ENCODE data around the gene LIPI.
"Not testable (repeated sequence)": the region's sequence is repeated elsewhere in the genome, so short reads cannot be mapped to it uniquely, and the experiment has no call there.

Gene LIPI

DNA sequence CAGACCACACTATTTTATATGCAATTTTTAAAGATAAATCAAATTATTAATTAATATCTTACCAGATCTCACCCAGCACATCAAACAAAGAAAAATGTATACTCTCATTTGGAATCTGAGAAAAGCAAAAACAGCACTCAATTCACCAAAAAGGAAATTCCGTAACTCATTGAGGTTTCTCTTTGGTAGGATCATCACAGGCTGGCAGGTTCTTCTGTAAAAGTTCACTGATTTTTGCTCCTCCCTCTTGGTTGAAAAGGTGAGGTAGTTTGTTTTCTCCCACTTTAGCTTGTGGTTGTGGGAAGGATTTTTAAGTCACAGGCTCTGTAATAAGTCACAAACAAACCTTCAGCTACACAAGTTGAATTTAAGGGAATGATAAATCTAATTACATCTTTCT, at the start of gene LIPI:
Gene LIPI, minus strand, starts transcription at position 218 of the 400 bp plus-strand sequence. Its CDS starts 110 bp downstream, at position 108.
- no peak for DNase-seq

DNA sequence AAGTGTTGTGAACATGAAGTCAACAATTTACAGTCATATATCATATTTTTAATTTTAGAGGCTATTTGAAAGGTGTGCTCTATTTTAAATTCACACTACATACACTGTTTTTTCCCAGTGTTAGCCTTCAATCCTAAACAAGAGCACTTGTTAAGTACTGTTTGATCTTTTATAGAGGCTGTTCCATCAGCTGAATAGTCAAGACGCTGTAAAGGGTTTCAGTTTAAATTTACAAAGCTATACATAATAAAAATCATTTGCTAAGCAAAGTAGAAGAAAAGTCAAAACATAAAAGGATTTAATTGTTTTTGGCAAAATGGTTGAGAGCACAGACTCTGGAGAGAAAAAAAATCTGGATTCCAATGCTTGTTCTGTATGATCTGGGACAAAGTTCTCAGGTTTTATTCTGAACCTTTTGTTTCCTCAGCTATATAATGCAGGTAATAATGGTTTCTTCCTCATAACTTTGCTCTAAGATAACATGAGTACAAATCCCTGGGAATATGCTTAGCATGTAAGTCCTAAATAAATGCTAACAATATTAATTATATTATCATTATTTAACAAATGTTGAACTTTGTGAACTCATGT, 49.5 kb upstream of the LIPI start:
- DNase-seq = no peak

DNA sequence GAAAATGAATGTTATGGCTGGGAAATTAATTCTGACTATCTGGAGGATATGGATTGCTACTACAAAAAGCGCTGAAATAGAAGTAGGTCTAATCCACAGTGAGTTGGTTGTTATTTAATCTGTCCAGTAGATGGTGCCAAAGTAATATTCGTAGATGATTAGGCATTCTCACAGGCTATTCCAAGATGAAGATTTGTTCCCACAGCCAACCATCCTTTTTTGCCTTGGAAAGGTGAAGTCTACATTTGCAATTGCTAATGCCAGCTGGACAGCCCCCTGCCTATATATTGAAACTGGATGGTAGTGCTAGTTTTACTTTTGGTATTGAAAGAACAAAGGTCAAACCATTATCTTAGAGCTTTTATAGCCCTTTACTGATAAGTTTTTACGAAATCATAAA, 49.0 kb upstream of the LIPI start:
- DNase-seq = peak; percentile 1

DNA sequence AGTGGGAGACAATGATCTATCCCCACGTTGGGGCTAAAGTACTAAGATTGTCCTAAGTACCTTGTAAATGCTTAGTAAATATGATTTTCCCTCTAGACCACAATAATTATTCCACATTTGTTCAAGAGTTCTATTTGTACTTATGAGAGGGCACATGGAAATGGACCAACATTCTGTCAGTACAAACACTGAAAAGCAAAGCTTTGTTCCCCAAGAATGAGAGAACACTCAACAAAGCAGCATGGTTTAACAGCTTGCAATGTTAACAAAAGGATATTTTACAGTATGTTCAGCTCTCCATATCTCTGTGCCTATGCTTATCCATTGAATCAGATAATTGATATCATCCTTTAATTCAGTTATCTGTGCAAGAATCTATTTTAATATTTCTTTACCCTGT, 40.6 kb upstream of the LIPI start:
- DNase-seq = no peak

DNA sequence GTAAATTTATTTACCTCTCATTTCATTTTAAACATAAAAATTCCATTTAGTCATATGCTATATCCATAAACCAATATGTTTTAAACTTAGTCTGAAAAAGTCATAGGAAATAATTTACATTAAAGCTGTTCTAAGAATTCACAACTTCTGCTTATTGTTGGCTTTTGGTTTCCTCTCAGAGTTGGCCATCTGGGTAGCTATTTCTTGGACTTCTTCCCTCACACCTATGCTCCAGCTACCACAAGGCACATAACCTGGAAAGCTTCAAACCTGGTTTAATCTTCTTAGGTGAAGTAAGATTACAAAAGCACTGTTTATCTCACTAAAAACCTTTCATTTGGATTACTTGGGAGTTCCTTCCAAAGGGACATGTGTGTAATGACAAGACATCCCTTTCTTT, 35.0 kb upstream of the LIPI start:
- no peak for DNase-seq

DNA sequence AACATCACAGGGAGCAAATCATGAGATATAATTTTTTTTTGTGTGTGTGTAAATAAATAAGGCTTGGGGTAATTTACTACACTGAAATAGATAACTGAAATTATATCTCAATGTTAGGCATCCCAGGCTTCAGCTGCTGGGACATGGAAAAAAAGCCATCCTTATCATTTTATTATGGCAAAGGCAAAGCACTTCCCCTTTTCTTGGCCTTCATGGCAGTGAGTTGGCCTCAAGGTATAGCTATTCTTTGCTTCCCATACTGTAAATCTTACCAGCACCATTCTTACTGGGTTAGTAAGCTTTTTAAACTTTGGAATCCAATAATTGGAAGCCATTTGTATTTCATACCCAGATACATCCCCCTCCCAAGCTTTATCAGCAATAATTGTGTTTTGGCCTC, 34.2 kb upstream of the LIPI start:
- DNase-seq = no peak

DNA sequence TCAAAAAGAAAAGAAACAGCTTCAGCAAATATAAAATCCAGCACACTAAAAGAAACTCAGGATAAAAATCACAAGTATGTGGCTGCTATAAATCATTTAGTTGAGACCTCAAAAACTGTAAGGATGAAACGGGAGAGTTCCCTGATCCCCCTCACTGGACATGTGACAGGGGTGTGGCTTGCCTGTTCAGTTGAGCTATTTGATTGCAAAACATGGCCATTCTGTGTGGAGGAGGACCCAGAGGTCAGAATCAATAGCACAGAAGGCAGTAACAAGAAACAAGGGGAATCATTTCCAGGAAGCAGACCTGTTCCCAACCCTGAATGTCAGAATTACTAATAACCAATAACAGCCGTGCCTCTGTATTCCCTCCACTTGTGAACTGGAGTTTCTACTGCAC, 33.1 kb upstream of the LIPI start:
- DNase-seq = no peak

DNA sequence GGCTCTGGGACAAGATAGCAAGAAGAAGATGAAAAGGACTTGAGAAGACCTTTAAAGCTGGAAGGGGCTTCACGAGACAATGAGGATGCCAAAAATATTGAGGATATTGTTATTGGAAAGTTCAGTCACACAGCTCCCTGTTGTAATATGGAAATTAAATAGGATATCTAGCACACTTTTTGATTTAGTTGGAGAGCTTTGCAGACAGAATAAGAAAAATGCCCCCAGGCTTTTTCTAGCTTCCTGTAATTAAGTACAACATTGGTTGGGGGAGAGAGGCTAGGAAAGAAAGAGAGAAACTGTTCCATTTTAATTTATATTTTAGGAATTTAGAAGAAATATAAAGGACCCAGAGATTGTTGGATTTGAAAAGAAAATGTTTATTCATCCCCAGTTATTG, 32.7 kb upstream of the LIPI start:
- DNase-seq = no peak

DNA sequence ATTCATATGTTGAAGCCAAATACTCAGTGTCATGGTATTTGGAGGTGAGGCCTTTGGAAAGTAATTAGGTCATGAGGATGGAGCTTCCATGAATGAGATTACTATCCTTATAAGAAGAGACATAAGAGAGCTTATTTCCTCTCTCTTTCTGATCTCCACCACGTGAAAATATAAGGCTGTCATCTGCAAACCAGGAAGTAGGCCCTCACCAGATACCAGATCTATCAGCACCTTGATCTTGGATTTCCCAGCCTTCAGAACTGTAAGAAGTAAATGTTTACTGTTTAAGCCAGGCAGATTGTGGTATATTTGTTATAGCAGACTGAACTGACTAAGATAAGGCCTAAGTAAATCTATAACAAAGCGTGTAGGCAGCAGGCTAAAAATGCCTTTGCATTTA, 30.5 kb upstream of the LIPI start:
- DNase-seq = no peak

DNA sequence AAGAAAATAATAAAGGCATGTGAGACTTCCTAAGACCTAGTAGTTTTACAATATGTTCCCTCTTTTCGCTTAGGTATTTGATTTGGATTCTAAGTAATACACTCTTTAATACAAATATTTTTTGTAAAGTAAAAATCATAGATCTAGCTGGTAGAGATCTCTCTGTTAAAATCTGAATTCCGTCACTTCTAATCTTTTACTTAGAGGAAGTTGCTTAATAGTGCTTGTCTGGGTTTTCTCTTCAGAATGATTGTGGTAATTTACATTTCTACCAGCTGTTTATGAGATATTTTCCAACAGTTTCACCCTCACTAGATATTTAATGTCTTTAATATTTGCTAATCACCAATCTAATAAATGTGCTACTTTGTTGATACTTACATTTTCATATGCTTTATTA, 28.5 kb upstream of the LIPI start:
- DNase-seq = no peak

DNA sequence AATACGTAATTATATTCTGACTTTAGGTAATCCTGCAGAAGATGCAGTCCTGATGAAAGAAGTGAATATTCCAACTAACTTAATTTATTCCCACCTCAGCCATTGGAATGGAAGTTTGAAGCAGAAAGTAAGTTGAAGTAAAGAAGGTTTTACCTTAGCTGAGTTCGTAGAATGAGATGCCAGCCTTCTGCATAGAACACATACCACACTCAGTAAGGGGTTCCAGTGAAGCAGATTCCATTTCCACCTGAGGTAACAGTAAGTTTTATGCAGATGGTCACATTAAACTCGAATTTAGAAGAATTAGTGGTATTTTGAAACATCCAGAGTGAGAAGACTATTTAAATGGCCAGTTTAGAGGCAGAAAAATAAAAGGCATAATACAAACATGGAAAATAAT, 25.4 kb upstream of the LIPI start:
- DNase-seq = no peak

DNA sequence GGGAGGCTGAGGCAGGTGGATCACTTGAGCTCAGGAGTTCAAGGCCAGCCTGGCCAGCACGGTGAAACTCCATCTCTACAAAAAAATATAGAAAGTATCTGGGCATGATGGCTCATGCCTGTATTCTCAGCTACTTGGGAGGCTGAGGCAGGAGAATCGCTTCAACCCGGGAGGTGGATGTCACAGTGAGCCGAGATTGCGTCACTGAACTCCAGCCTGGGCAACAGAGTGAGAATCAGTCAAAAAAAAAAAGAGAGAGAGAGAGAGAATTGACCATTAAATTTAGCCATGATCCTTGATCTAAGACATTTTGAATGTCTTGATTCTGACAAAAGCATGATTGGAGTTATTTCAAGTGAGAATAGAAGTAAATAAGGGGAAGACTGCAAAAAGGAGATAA, 24.3 kb upstream of the LIPI start:
- no peak for DNase-seq

DNA sequence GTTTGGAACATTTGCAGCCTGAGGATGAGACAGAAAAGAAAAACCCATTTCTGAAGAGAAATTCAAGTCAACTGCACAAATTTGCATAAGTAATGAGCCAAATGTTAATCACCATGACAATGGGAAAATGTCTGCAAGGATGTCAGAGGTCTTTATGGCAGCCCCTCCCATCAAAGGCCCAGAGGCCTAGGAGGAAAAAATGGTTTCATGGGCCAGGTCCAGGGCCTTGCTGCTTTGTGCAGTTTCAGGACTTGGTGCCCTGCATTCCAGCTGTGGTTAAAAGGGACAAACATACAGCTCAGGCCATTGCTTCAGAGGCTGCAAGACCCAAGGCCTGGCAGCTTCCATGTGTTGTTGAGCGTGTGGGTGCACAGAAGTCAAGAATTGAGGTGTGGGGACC, 18.6 kb upstream of the LIPI start:
- DNase-seq = no peak

DNA sequence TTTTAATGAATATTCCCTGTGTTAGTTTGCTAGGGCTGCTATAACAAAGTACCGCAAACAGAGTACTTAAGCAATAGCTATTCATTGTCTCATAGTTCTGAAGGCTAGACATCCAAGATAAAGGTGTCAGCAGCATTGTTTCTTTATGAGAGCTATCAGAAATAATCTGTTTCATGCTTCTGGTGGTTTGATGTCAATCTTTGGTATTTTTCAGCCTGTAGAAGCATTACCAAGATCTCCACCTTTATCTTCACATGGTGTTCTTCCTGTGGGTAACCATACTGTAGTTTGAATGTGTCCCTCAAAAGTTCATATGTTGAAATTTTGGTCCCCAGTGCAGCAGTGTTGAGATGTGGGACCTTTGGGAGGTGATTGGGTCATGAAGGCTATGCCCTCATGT, 12.6 kb upstream of the LIPI start:
- no peak for DNase-seq

DNA sequence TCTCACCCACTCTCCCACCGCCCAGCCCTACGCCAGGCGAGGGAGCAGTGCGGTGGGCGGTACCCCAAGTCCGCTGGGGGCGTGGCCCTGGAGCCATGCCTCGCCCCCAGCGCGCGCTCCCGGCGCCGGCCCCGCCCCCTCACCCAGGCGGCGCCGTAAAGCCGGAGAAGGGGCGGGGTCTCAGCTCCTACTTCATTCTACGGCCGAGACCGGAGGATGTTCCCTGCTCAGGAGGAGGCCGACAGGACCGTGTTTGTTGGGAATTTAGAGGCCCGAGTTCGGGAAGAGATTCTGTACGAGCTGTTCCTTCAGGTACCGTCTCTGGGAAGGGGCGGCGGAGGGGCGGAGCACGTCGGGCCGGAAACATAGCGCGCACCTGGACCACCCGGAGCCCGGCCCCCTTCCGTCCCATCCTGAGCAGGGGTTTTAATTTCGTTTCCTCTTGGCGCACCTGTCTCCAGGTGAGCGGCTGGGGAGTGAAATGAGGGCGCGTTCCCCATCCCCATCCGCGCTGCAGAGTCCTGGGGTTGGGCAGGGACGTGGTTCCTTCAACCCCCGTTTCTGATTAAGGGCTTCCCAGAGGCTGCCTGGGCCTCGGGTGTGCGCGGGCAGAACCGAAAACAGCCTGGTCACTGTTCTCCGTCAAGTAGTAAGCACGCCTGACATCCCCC, 5.4 kb upstream of the LIPI start, which contains the start of gene RBM11:
Gene RBM11, plus strand, starts transcription at position 187 of the 671 bp plus-strand sequence. Its CDS starts 30 bp downstream, at position 217.
- peak; percentile 52 for DNase-seq

DNA sequence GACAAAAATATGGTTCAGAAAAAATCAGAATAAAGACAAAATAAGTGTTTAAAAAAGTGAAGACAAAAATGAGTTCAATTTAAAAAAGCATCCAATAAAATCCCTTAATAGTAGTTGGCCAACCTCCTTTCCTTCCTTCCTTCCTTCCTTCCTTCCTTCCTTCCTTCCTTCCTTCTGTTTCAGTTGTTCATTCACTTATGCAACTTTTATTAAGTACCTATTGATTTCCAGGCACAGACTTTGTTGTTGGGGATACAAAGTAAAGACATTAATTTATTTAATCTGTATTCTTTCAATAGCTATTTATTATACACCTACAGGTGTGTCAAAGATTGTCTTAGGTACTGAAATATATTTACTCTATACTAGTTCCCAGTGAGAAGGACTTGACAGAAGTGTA, 2.4 kb upstream of the LIPI start:
- DNase-seq = no peak

DNA sequence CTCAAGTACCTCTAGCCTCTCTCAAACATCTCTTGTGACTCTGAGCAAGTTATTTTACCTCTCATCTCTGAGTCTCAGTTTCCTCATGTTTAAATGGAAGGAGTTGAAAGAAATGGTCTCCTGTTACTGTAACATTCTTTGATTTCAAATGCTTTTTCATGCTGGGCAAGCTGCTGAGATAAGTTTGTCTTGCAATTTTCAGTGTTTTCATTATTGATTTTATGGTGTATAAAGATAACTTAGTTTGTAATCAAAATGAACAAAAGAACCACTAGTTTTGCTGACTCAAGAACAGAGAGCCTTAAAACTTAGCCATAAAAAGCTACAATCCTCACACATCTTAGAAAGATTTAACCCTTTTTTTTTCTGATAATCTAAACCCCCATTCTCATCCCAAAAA, 4.5 kb downstream of the LIPI start:
- no peak for DNase-seq

DNA sequence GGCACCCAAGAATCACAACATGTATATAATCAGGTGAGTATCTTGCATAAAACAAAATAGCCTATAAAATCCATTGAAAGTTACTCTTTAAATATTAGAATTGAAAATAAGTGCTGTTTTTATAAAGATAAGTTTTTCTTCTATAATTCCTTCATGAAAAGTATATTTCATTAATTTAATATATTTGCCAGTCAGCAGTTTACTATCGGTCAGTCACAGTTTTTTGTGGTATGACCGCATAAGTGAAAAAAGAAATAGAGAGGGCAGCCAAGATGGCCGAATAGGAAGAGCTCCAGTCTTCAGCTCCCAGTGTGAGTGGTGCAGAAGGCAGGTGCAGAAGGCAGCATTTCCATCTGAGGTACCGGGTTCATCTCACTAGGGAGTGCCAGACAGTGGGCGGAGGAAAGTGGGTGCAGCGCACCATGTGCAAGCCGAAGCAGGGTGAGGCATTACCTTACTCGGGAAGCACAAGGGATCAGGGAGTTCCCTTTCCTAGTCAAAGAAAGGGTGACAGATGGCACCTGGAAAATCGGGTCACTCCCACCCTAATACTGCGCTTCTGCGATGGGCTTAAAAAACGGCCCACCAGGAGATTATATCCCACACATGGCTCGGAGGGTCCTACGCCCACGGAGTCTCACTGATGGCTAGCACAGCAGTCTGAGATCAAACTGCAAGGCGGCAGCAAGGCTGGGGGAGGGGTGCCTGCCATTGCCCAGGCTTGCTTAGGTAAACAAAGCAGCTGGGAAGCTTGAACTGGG, 44.1 kb downstream of the LIPI start:
- not testable (repeated sequence) for DNase-seq

DNA sequence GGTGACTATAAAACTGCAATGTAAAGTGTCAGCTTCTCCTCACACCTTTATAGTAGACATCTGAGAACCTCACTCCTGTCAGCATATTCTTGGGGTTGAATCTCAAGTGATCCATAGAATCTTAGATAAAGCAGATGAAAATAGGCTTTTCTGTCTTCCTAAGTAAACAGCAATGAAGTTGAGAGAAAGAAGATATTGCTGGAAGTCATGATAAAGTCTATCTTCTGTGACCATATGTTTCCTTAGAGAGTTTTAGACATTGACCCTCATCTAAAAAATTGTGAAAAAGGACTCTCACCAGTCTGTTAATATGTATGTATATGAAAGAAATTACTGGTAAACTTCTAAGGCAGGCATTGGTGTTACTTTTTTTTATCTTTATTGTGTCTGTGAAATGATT, 66.8 kb downstream of the LIPI start:
- DNase-seq = no peak

DNA sequence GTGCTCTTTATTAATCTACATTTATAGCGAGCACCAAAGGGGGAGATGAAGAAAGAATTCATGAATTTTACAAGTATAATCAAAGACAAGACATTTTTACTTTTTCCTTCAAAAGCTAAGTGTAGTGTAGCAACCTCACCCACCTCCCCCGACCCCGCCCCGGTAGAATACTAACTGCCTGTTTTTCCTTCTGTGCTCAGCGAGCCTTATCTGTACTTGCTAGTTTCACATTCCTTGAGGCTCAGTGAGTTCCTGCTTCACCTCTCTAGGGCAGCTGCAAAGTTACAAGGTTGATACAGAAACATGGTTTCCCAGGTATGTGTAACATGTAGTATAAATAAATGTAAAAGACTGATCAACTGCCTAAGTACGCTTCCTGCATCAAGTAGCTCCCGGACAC, 86.5 kb downstream of the LIPI start:
- no peak for DNase-seq

DNA sequence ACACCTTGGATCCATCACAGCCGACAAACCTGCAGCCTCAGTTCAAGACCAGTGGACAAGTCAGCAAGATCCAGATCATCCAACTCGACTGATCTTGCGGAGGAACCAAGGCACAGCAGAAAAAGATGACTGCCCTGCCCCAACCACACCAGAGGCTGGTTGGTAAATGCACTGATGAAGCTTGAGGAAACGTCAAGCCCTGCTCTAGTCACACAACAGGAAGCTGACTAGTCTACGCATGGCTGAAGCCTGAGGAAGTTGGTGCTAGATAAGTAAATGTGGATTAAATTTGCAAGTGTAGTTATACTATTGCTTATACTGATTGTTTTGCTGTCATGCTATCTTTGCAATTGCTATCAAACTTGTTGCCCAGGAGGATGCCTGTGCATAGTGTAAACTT, 89.0 kb downstream of the LIPI start:
- no peak for DNase-seq

DNA sequence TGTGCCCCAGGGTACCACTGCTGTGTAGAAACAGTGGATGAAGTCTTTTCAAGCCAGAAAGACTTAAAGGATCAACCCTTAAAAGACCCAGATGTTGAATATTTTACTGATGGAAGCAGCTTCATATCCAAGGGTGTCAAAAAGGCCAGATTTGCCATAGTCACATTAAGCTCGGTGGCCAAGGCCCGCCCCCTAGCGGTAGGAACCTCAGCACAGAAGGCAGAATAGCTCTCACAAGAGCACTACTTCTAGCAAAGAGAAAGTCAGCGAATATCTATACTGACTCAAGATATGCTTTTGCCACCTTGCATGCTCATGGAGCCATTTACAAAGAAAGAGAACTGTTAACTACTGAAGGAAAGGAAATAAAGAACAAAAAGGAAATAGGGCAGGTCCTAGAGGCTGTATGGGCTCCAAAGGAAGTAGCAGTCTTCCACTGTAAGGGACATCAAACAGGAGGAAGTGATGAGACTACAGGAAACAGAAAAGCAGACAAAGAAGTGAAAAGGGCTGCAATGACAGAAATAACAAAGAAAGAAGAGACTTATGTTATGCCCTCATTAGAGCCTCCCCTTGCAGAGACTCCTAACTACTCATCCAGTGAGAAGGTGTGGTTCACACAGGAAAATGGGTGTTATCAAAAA, 90.5 kb downstream of the LIPI start:
- peak; percentile 0 for DNase-seq

DNA sequence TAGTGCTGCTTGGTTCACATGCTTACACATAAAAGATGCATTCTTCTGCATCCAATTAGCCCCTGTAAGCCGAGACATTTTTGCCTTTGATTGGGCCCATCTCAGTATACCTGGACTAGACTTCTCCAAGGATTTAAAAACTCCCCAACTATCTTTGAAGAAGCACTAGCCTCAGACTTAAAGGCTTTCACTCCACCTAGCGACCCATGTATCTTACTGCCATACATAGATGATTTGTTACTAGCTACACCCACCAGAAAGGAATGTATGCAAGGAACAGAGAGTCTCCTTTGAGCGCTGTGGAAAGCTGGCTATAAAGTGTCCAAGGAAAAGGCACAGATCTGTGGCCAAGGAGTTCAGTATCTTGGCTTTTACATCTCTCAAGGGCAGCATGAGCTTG, 91.7 kb downstream of the LIPI start:
- DNase-seq = no peak

DNA sequence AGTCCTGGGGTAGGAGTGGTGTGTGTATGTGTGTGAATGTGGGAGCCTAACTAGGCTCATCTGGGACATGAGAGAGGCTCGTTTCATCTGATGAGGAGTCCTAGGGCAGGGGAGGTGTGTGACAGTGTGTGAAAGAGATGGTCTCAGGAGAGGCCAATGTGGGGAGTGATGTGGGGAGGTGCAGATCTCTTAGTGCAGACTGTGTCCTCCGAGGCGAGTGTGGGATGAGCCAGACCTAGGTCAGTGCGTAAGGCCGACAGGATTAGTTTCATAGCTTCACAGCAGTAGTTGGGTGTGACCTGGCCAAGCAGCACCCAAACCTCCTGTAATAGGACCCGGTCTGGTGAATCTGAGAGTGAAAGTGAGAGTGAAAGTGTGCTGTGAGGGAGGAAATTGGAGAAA, 94.7 kb downstream of the LIPI start:
- DNase-seq = no peak

Measured in NCI-H146 (cell line).